ENCODE measurements around the gene IL4I1. TPM values are rescaled to one million over a fixed set of nuclear protein-coding genes. Genes with fewer than 3 reads are reported as not detected.

IL4I1 gene
- total and polyA plus RNA-seq, 10 donors = 1.1 to 20.2 (median 4.8) TPM

DNA sequence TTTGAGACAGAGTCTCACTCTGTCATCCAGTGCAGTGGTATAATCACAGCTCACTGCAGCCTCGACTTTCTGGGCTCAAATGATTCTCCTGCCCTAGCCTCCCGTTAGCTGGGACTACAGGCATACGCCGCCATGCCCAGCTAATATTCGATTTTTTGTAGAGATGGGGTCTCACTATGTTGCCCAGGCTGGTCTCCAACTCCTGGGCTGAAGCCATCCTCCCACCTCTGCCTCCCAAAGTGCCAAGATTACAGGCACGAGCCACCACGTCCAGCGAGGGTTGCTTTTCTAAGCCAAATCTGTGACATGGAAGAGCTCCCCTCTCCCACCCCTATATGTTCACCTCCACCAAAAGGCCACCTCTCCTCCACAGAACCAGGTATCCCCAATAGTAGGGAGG lies 21.4 kb upstream of the IL4I1 start:
- no peak for DNase-seq
- Histone ChIP-seq H3K9me3 (no peaks in the 10 kb centered on the region), H3K4me1 (peaks cover 2 to 68% (median 18%) of the 10 kb centered on the region in 6 donors), H3K4me3 (no peak overlapping the region), H3K36me3 (peaks cover 0 to 100% (median 46%) of the 10 kb centered on the region in 6 donors), H3K27ac (peak overlapping the region in 1 of 8 donors; percentile 11), H3K27me3 (replicated peaks in 1 of 7) (no peaks in the 10 kb centered on the region)
- intact Hi-C loops (cut with DNase I; ENCODE audit: low total_unique reads) = no loop called here
- TF ChIP-seq, protein P1, sequence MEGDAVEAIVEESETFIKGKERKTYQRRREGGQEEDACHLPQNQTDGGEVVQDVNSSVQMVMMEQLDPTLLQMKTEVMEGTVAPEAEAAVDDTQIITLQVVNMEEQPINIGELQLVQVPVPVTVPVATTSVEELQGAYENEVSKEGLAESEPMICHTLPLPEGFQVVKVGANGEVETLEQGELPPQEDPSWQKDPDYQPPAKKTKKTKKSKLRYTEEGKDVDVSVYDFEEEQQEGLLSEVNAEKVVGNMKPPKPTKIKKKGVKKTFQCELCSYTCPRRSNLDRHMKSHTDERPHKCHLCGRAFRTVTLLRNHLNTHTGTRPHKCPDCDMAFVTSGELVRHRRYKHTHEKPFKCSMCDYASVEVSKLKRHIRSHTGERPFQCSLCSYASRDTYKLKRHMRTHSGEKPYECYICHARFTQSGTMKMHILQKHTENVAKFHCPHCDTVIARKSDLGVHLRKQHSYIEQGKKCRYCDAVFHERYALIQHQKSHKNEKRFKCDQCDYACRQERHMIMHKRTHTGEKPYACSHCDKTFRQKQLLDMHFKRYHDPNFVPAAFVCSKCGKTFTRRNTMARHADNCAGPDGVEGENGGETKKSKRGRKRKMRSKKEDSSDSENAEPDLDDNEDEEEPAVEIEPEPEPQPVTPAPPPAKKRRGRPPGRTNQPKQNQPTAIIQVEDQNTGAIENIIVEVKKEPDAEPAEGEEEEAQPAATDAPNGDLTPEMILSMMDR (IDR thresholded peaks at IDR 0.05 in 8 of 11, conservative IDR thresholded peaks at IDR 0.05 in 3 of 11) = no peak
- TF ChIP-seq POLR2AphosphoS5 (IDR thresholded peaks at IDR 0.05) (no peak), POLR2A (IDR thresholded peaks at IDR 0.05) (no peak)
- WGBS, 5 donors = 89 to 94% (median 93%) methylated on average over 8 of the region's 8 CpGs

DNA sequence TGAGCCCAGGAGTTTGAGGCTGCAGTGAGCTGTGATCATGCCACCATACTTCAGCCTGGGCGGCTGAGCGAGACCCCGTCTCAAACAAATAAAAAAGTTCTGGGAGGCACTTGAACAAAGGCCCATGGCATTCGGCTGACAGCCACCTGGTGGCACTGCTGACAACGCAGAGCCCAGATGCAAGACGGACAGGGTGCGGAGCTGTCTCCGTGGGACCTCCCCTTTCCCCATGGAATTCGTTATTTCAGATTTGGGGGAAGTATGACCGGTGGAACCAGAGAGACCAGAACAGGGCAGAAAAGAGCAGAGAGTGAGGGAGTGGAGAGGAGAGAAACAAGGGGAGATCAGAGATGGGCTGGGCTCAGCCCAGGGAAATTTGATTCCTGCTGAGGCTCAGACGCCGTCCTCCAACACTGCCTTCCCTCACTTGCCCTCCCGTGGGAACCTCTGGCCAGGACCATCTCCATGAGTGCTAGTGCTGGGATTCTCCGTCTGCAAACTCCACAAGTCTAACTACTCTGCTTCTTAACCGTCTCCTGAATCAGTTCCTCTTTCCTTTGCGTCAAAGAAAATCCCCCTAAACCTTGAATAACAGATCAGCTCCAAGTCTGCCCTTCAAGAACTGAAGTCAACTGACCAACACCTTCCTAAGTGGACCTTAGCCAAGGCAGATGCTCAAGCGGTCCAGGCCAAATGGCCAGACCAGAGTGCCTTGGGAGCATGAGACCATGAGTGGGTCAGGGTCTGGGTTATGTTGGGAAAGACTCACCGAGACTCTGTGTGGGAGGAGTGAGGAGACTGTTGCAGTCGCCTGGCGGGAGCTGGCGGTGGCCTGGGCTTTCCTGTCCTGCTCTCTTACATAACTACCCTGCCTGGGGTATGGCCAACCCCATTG lies 20.4 kb upstream of the IL4I1 start:
- TF ChIP-seq POLR2AphosphoS5 (IDR thresholded peaks at IDR 0.05) (peak in 1 of 3 donors; percentile 11), POLR2A (IDR thresholded peaks at IDR 0.05) (no peak)
- TF ChIP-seq, protein P1 (IDR thresholded peaks at IDR 0.05 in 8 of 11, conservative IDR thresholded peaks at IDR 0.05 in 3 of 11) = peak in 6 of 11 experiments; percentile 9 to 26 (median 14)
- intact Hi-C loops (cut with DNase I; ENCODE audit: low total_unique reads) = no loop called here
- Histone ChIP-seq H3K36me3 (peaks cover 0 to 100% (median 38%) of the 10 kb centered on the region in 6 donors), H3K27me3 (replicated peaks in 1 of 7) (no peaks in the 10 kb centered on the region), H3K4me3 (peak overlapping the region in 1 of 8 donors; percentile 10), H3K9me3 (no peaks in the 10 kb centered on the region), H3K4me1 (peaks cover 8 to 68% (median 21%) of the 10 kb centered on the region in 6 donors), H3K27ac (peak overlapping the region in 4 of 8 donors; percentile 36 to 69 (median 50))
- DNase-seq = no peak
- WGBS, 5 donors = 54 to 75% (median 66%) methylated on average over 21 of the region's 21 CpGs

DNA sequence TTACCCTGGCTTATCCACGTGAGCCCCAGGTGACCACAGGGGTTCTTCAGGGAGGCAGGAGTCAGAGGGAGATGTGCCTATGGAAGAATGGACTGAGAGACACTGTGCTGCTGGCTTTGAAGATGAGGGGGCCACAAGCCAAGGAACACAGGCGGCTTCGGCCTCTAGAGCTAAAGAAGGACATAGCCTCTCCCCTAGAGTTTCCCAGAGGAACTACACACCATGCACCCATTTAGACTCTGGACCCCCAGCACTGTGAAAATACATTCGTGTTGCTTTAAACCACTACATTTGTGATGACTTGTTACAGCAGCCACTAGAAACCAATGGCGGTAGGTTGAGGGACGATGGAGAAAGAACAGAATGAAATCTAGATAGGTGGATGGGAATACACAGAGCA lies 18.6 kb upstream of the IL4I1 start:
- H3K27me3 ChIP-seq (replicated peaks in 1 of 7) = no peaks in the 10 kb centered on the region
- H3K4me3 ChIP-seq = no peak overlapping the region
- no peak for DNase-seq
- intact Hi-C loops (cut with DNase I; ENCODE audit: low total_unique reads) = no loop called here
- no peak overlapping the region for H3K27ac ChIP-seq
- 96 to 97% (median 97%) methylated on average over 6 of the region's 6 CpGs for WGBS, 5 donors
- H3K9me3 ChIP-seq = no peaks in the 10 kb centered on the region
- peaks cover 0 to 91% (median 32%) of the 10 kb centered on the region in 6 donors for H3K36me3 ChIP-seq
- peaks cover 20 to 73% (median 39%) of the 10 kb centered on the region in 6 donors for H3K4me1 ChIP-seq
- TF ChIP-seq, protein P1 (IDR thresholded peaks at IDR 0.05 in 8 of 11, conservative IDR thresholded peaks at IDR 0.05 in 3 of 11) = no peak
- no peak for TF ChIP-seq POLR2AphosphoS5 (IDR thresholded peaks at IDR 0.05)
- TF ChIP-seq POLR2A (IDR thresholded peaks at IDR 0.05) = no peak

DNA sequence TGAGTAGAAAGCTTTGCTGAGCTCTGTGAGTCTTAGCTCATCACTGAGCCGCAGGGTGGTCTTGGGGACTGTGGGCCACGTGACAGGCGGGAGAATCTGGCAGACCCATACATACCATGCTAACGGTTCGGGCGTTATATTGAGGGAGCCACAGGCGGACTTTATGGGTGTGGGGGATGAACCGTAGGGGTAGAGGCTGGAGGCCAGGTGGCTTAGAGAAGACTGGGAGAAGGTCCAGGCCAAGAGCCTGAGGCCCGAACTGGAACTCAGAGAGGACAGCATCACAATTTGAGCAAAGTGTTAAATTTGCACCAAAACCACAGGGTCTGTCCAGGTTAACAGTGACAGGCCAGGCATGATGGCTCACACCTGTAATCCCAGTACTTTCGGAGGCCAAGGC lies 17.0 kb upstream of the IL4I1 start:
- WGBS, 5 donors = 85 to 94% (median 91%) methylated on average over 10 of the region's 10 CpGs
- Histone ChIP-seq H3K27me3 (replicated peaks in 1 of 7) (no peaks in the 10 kb centered on the region), H3K36me3 (peaks cover 0 to 91% (median 37%) of the 10 kb centered on the region in 6 donors), H3K4me1 (peaks cover 20 to 74% (median 46%) of the 10 kb centered on the region in 6 donors), H3K27ac (peak overlapping the region in 3 of 8 donors; percentile 7 to 50 (median 15)), H3K9me3 (no peaks in the 10 kb centered on the region), H3K4me3 (no peak overlapping the region)
- TF ChIP-seq POLR2AphosphoS5 (IDR thresholded peaks at IDR 0.05) (no peak), POLR2A (IDR thresholded peaks at IDR 0.05) (no peak)
- TF ChIP-seq, protein P1 (IDR thresholded peaks at IDR 0.05 in 8 of 11, conservative IDR thresholded peaks at IDR 0.05 in 3 of 11) = no peak
- no peak for DNase-seq
- intact Hi-C loops (cut with DNase I; ENCODE audit: low total_unique reads) = no loop called here
